Measurements from ENCODE around the gene SIX5. TPM values are rescaled to one million over a fixed set of nuclear protein-coding genes. Genes with fewer than 3 reads are reported as not detected.

SIX5 gene
- total and polyA plus RNA-seq, 9 of the 15 experiments (the other 6 are each of a cell fraction or from before 2014, with no cell fraction given) = 1.4 to 17.2 (median 7.4) TPM; not detected in 2

DNA sequence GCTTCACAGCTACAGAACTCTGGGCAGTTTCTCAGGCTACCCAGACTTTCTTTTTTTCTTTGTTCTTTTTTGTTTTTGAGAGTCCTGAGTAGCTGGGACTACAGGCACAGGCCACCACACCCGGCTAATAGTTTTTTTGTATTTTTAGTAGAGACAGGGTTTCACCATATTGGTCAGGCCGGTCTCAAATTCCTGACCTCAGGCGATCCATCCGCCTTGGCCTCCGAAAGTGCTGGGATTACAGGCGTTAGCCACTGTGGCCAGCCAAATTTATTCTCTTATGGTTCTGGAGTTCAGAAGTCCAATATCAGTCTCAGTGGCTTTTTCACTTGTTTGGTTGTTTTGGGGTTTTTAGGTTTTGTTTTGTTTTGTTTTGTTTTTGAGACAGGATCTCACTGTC is 23.4 kb downstream of the SIX5 start (continued):
- TF ChIP-seq MGA (IDR thresholded peaks at IDR 0.05) (no peak), ETS2 (tag; IDR thresholded peaks at IDR 0.05; ENCODE audit: borderline replicate concordance, poor library complexity, severe bottlenecking) (no peak), EGR1 (conservative IDR thresholded peaks at IDR 0.05) (no peak), ZNF263 (CRISPR knock-in tag; IDR thresholded peaks at IDR 0.05; ENCODE audit: borderline replicate concordance) (no peak), POLR2G (IDR thresholded peaks at IDR 0.05; ENCODE audit: low read depth, low read length) (no peak), MYBL2 (IDR thresholded peaks at IDR 0.05; ENCODE audit: low read depth) (no peak), MYBL2 (CRISPR knock-in tag; IDR thresholded peaks at IDR 0.05; ENCODE audit: borderline replicate concordance) (no peak), KLF6 (CRISPR knock-in tag; IDR thresholded peaks at IDR 0.05; ENCODE audit: borderline replicate concordance) (no peak)
- TF ChIP-seq, protein P1, sequence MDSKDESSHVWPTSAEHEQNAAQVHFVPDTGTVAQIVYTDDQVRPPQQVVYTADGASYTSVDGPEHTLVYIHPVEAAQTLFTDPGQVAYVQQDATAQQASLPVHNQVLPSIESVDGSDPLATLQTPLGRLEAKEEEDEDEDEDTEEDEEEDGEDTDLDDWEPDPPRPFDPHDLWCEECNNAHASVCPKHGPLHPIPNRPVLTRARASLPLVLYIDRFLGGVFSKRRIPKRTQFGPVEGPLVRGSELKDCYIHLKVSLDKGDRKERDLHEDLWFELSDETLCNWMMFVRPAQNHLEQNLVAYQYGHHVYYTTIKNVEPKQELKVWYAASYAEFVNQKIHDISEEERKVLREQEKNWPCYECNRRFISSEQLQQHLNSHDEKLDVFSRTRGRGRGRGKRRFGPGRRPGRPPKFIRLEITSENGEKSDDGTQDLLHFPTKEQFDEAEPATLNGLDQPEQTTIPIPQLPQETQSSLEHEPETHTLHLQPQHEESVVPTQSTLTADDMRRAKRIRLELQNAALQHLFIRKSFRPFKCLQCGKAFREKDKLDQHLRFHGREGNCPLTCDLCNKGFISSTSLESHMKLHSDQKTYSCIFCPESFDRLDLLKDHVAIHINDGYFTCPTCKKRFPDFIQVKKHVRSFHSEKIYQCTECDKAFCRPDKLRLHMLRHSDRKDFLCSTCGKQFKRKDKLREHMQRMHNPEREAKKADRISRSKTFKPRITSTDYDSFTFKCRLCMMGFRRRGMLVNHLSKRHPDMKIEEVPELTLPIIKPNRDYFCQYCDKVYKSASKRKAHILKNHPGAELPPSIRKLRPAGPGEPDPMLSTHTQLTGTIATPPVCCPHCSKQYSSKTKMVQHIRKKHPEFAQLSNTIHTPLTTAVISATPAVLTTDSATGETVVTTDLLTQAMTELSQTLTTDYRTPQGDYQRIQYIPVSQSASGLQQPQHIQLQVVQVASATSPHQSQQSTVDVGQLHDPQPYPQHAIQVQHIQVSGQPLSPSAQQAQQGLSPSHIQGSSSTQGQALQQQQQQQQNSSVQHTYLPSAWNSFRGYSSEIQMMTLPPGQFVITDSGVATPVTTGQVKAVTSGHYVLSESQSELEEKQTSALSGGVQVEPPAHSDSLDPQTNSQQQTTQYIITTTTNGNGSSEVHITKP (IDR thresholded peaks at IDR 0.05; ENCODE audit: partially characterized antibody) = no peak
